Sciatic nerve (tissue), 2 donors: ENCODE measurements around the gene GATA6. TPM values are rescaled to one million over a fixed set of nuclear protein-coding genes. Genes with fewer than 3 reads are reported as not detected.
A peak's percentile ranks its signal among the peaks of the same experiment; 100 is the strongest.
"Not testable (repeated sequence)": the region's sequence is repeated elsewhere in the genome, so short reads cannot be mapped to it uniquely, and the experiment has no call there.

Source experiments
- ATAC-seq: fragments of 200-7000 bp; cut with Tn5 transposase; one replicate; pipeline ENCODE4 v1.9.1; 2020; ENCODE audit warnings: mild to moderate bottlenecking, moderate library complexity
- DNase-seq: peaks from one replicate; pipeline ENCODE4 v3.0.0-alpha.2; 2020; ENCODE audit warnings: low spot score
- intact Hi-C: fragments of 100-400 bp; cut with DNase I; formaldehyde crosslinking; loops from one replicate; pipeline ENCODE4 v1.14.2; 2022
- total RNA-seq: library from RNA; stranded (reverse); fragmentation: NEBNext Ultra II Directional; extraction: Animal tissue kit (Norgen Biotek cat#: 25700); gene quantifications from one replicate; pipeline ENCODE4 v1.2.1, GENCODE V29; 2021
- donor health status: DM: no; HTN: no; CAD: no.
- donor health status: DM: no; HTN: no; CAD: no.

The GATA6 gene
- total RNA-seq, 1 donor from 2014 or later, result 5.3 TPM

- peak; percentile 26 for ATAC-seq
- intact Hi-C loops, result loop anchor here (10.0 kb wide), 1 partner anchor 628 kb away; no protein-coding TSS in a partner anchor
- no peak for DNase-seq
Observed at GRCh38 chr18:22176420-22177326, 7.3 kb downstream of the GATA6 start.

- DNase-seq (no peak), ATAC-seq (no peak)
- intact Hi-C loops, result loop anchor here (10.0 kb wide), 1 partner anchor 627 kb away; no protein-coding TSS in a partner anchor
Observed at GRCh38 chr18:22177327-22177871, 8.0 kb downstream of the GATA6 start.

GRCh38 chr18:22179174-22179573, 9.8 kb downstream of the GATA6 start:
- ATAC-seq (no peak), DNase-seq (no peak)
- intact Hi-C loops, result loop anchor here (10.0 kb wide), 1 partner anchor 626 kb away; no protein-coding TSS in a partner anchor

GRCh38 chr18:22179631-22180030, 10.2 kb downstream of the GATA6 start:
- ATAC-seq (no peak), DNase-seq (no peak)
- intact Hi-C loops, result loop anchor here (10.0 kb wide), 1 partner anchor 625 kb away; no protein-coding TSS in a partner anchor

GRCh38 chr18:22180722-22181121, 11.3 kb downstream of the GATA6 start:
- intact Hi-C loops, result no loop called here
- ATAC-seq (no peak), DNase-seq (no peak)

GRCh38 chr18:22182884-22183697, 13.7 kb downstream of the GATA6 start:
- DNase-seq (no peak), ATAC-seq (no peak)
- intact Hi-C loops, result no loop called here

- ATAC-seq (no peak), DNase-seq (no peak)
- intact Hi-C loops, result no loop called here
Observed at GRCh38 chr18:22183698-22184170, 14.3 kb downstream of the GATA6 start.

GRCh38 chr18:22184573-22184972, 15.2 kb downstream of the GATA6 start:
- ATAC-seq, DNase-seq, intact Hi-C loops: not testable (repeated sequence)

GRCh38 chr18:22185273-22185672, 15.9 kb downstream of the GATA6 start:
- no peak for ATAC-seq
- intact Hi-C loops, result no loop called here
- no peak for DNase-seq

- DNase-seq (no peak), ATAC-seq (no peak)
- intact Hi-C loops, result no loop called here
Observed at GRCh38 chr18:22185771-22186386, 16.5 kb downstream of the GATA6 start.

- DNase-seq, result no peak
- intact Hi-C loops, result no loop called here
- no peak for ATAC-seq
Observed at GRCh38 chr18:22186484-22186971, 17.1 kb downstream of the GATA6 start.

GRCh38 chr18:22188559-22189267, 19.3 kb downstream of the GATA6 start:
- intact Hi-C loops, result no loop called here
- DNase-seq (no peak), ATAC-seq (no peak)

- intact Hi-C loops, result no loop called here
- DNase-seq (no peak), ATAC-seq (no peak)
Observed at GRCh38 chr18:22189449-22190166, 20.2 kb downstream of the GATA6 start.

- no peak for DNase-seq
- no peak for ATAC-seq
- intact Hi-C loops, result no loop called here
Observed at GRCh38 chr18:22191346-22191695, 21.9 kb downstream of the GATA6 start.

- intact Hi-C loops, result no loop called here
- ATAC-seq, result peak; percentile 39
- no peak for DNase-seq
Observed at GRCh38 chr18:22191923-22192322, 22.5 kb downstream of the GATA6 start.

GRCh38 chr18:22193466-22193865, 24.1 kb downstream of the GATA6 start:
- intact Hi-C loops, result no loop called here
- ATAC-seq, result peak; percentile 25
- no peak for DNase-seq

- intact Hi-C loops, result no loop called here
- DNase-seq, result no peak
- ATAC-seq, result no peak
Observed at GRCh38 chr18:22194151-22194598, 24.8 kb downstream of the GATA6 start.

- DNase-seq (no peak), ATAC-seq (no peak)
- intact Hi-C loops, result no loop called here
Observed at GRCh38 chr18:22195052-22195451, 25.7 kb downstream of the GATA6 start.
